Left cardiac atrium (tissue), 2 donors: Measurements from ENCODE around the gene BRS3. TPM values are rescaled to one million over a fixed set of nuclear protein-coding genes. Genes with fewer than 3 reads are reported as not detected.

Experiments used
- total RNA-seq, 2 donors: library from RNA; stranded (reverse); fragmentation: NEBNext Ultra II Directional; extraction: Animal tissue kit (Norgen Biotek cat#: 25700); gene quantifications; one replicate each; pipeline ENCODE4 v1.2.1, GENCODE V29; 2021
- donor health status: DM: no; HTN: yes; CAD: no; lungs with severe emphysema.
- donor health status: DM: yes; HTN: yes; CAD: no.

The BRS3 gene
- total RNA-seq, 2 donors from 2014 or later, result not detected

Other genes starting within 250 kb of the BRS3 start
- gene MAP7D3, start 236.5 kb upstream of the BRS3 start, total RNA-seq, result 10 to 100 TPM; 11.8 to 12.5 TPM
- under 1 TPM in 1 of 2 donors, not detected in 1; 0.03 TPM for gene ADGRG4, start 187.0 kb upstream of the BRS3 start, total RNA-seq
- 10 to 100 TPM; 46.0 to 52.2 TPM for gene HTATSF1, start 9.6 kb downstream of the BRS3 start, total RNA-seq
- gene VGLL1, start 44.3 kb downstream of the BRS3 start, total RNA-seq, result not detected
- under 1 TPM in 1 of 2 donors, not detected in 1; 0.41 TPM for gene CD40LG, start 160.2 kb downstream of the BRS3 start, total RNA-seq